Endothelial cell of hepatic sinusoid (primary cell): ENCODE results near the gene MAPKAP1.

Experiments used
- in situ Hi-C: cut with HindIII; loops from 2 replicates; pipeline ENCODE4 v1.10.0; 2017; ENCODE audit warnings: low sequenced_read_pairs

The MAPKAP1 gene

GRCh38 chr9:125679597-125680189 is 27.3 kb downstream of the MAPKAP1 start:
- in situ Hi-C loops, result no loop called here

- in situ Hi-C loops, result no loop called here
These were observed 31.7 kb downstream of the MAPKAP1 start for GRCh38 chr9:125674981-125675973.

GRCh38 chr9:125672876-125673275 is 34.1 kb downstream of the MAPKAP1 start:
- in situ Hi-C loops, result no loop called here

DNA sequence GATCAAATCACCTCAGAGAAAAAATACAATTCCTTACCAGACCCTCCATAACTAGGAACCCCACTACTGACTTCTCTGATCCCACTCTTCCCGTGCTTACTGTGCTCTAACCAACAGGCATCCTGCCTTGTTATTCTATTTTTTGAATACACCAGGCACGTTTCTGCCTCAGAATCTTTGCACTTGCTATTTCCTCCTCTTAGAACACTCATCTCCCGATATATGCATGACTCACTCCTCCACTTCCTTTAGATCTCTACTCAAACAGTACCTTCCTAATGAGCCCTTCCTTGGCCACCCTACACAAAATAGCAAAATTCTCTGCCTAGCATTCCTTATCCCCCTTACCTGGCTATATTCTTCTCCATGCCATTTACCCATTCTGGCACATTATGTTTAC is 43.9 kb downstream of the MAPKAP1 start:
- in situ Hi-C loops, result no loop called here

DNA sequence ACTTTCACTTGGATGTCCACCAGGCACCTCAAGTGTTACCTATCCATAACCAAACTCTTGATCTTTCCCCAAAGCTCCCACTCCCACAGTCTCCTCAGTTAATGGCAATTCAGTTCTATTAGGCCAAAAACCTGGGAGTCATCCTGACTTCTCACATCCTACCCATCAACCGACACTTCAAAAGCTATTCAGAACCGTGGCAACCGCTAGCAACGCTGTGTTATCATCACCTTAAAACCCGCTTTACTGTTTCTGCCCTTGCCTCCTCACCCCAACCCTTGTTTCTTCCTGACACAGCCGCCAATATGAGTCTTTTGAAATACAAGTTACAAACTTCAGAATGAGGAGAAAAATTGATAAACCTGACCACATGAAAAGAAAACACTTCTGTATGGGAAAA is 46.5 kb downstream of the MAPKAP1 start:
- in situ Hi-C loops, result no loop called here

GRCh38 chr9:125659954-125660353 is 47.1 kb downstream of the MAPKAP1 start:
- in situ Hi-C loops, result no loop called here

DNA sequence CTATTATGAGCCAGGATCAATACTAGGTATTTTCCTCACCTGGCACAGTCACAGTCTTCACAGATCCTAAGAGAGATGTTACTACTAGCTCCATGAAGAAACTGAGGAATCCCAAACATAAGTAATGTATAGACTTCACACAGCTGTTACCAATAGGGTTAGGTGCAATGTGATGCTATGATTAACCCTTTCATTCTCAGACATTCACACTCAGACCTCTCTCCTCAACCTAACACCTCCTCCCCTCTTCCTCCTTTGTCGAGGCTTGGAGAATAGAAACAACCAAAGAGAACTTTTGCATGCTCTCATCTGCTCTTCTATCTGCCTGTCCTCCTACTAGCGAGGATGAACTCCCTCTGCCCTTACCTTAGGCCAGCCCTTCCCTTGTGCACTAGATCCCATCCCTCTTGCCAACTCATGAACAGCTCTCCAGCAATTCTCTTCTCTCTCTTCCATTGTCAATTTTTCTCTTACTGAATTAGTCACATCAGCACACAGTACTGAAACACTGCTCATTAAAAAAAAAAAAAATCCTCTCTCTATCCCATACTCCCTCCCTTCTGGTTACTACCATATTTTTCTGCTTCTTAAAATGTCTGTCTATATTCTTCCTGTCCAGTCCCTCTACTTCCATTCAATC is 47.7 kb downstream of the MAPKAP1 start:
- in situ Hi-C loops, result no loop called here

DNA sequence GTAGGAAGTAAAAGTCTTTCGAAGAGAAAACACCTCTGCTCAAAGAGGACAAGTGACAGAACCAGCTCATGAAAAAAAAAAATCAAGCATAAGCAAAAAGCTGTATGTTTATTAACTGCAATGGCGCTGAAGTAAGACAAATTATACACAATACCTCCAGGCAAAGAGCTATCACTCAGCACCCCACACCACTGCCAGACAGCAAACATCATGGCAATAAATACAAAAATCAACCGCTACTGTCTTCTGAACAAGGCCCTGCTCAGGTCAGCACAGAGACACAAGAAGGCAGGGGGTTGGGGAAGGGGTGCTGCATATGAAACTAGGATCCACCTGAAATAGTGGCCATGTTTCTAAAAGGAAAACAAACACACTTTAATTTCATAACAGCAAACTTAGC is 50.4 kb downstream of the MAPKAP1 start:
- in situ Hi-C loops, result no loop called here

DNA sequence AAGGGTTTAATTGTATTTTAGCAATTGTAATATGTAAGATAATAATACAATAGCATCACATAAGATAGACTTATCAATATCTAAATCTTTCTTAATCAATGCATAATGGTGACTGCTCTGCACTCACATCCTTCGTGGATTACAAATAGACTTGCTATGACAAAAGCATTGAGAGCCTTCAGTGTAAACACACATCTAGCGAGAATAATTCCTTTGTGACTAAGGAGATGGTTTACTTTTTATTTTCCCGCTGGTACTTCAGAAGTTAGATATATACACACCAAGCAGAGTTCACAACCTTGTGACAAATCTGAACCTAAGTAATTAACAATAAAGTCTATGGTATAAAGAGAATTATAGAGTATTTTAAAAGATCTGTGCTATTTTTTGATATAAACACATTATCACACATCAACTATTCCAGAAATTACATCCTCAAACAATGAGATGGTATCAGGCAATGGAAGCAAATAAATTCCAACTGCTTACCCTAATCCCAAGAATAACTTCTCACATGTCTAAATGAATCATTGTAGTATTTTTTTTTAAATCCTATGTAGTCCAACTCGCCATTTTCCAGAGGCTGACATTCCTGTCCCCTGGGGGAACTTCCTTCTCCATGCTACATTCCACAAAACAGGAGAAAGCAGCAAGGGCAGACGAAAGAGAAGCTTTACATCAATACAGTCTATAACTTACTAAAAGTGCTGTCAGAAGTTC is 51.2 kb downstream of the MAPKAP1 start:
- in situ Hi-C loops, result no loop called here

- in situ Hi-C loops, result no loop called here
These were observed 51.9 kb downstream of the MAPKAP1 start for GRCh38 chr9:125655066-125655633.

GRCh38 chr9:125654121-125654520 is 52.9 kb downstream of the MAPKAP1 start:
- in situ Hi-C loops, result no loop called here

DNA sequence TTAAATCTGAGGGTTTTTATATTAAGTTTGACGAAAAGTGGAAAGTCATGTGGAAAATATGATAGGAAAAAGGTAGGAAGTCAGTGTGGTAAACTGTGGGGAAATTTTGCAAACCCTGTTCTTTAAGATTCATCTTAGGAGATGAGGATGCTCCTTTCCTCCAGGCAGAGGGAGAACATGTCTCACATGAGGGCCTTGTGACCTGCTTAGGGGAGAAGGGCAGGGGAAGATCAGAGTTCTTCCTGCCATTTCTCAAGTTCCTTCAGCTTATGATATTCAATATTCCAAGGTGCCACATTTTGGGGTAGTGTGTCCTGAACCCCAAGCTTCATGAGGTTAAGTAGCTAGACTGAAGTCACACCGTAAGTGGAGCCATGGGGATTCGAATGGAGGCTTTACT is 53.7 kb downstream of the MAPKAP1 start:
- in situ Hi-C loops, result no loop called here

- in situ Hi-C loops, result no loop called here
These were observed 54.2 kb downstream of the MAPKAP1 start for GRCh38 chr9:125652759-125653158.

DNA sequence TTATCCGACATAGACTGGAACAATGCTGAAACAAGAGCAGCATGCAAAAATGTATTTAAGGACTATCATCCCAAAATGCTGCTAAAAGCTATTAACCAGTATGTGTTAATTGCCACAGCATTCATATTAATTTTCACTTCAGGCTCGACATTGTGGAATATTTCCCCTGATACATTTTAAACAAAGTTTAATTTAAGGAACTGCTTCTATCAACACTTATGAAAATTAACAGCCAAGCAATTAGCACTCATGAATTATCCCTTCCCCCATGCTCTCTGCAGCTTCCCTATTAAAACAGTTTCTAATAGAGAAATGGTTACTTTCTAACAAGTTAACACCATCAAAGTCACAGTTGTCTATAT is 54.8 kb downstream of the MAPKAP1 start:
- in situ Hi-C loops, result no loop called here

- in situ Hi-C loops, result no loop called here
These were observed 55.3 kb downstream of the MAPKAP1 start for GRCh38 chr9:125651576-125652232.

GRCh38 chr9:125650271-125650737 is 56.7 kb downstream of the MAPKAP1 start:
- in situ Hi-C loops, result no loop called here

DNA sequence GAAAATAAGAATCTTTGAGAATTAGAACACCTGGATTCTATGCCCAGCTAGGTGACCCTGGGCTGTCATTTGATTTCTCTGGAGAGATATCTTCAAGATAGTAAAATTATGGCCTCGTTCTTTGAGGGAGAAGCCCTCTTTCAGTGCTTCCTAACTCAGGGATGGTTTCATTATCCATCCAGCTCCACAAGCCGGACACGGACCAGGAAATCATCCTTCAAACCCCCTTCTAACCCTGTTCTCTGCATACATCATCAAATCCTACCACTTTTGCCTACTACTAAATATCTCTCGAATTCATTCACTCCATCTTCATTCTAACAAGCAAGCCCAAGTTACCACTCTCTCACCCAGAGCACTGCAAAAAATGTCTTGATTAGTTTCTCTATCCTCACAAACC is 57.2 kb downstream of the MAPKAP1 start:
- in situ Hi-C loops, result no loop called here

GRCh38 chr9:125649315-125649714 is 57.7 kb downstream of the MAPKAP1 start:
- in situ Hi-C loops, result no loop called here

GRCh38 chr9:125648294-125648693 is 58.7 kb downstream of the MAPKAP1 start:
- in situ Hi-C loops, result no loop called here

DNA sequence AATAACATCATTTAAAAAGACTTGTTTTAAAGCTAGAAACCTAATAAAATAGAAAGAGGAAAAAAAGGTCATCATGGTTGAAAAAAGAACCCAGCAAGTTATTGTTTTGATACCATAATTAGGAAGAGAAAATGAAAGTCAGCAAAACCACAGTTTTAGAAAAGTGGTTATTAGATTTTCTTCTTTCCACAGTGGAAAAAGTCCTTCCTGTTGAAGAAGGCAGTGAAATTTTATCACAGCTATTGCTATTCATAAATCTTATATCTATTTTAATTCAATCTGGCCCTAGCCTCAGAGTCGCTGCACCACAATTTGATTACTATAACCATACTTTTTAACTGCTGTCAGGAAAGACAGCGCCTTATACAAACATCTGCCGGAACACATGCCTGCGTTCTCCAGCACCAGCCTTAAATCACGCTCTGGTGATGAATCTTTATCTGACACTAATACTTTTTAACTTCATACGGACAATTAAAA is 60.3 kb downstream of the MAPKAP1 start:
- in situ Hi-C loops, result no loop called here
